Upper lobe of left lung (tissue), 4 donors: ENCODE data around the gene EFNB2.

Source experiments
- CTCF ChIP-seq, 6 experiments: fragments of 450-650 bp in 4 of 6; fragments of 200-600 bp in 2 of 6; sonication (generic) in 2 of 6; IDR thresholded peaks; one replicate each; pipeline ENCODE4 v1.5.1; 2016 to 2019; ENCODE audit warnings: antibody characterized with exemption in 6 of 6
- EP300 ChIP-seq, 4 donors: sonication (generic); formaldehyde crosslinking; IDR thresholded peaks; one replicate each; pipeline ENCODE4 v1.5.1; 2017; ENCODE audit warnings: antibody characterized with exemption in 4 of 4, control low read depth in 2 of 4
- POLR2A ChIP-seq, 4 donors: fragments of 450-650 bp; IDR thresholded peaks; one replicate each; pipeline ENCODE4 v1.5.1; 2016 to 2017; ENCODE audit warnings: antibody characterized with exemption in 4 of 4, mild to moderate bottlenecking in 2 of 4
- POLR2AphosphoS5 ChIP-seq, 2 donors: sonication (generic); formaldehyde crosslinking; IDR thresholded peaks; one replicate each; pipeline ENCODE4 v1.5.1; 2017; ENCODE audit warnings: antibody characterized with exemption in 2 of 2

- TF ChIP-seq CTCF (IDR thresholded peaks at IDR 0.05) (no peak), EP300 (IDR thresholded peaks at IDR 0.05) (no peak), POLR2A (IDR thresholded peaks at IDR 0.05) (no peak), POLR2AphosphoS5 (IDR thresholded peaks at IDR 0.05) (no peak)
Observed at GRCh38 chr13:106527445-106527801, 8.0 kb downstream of the EFNB2 start.
